Measurements from ENCODE around the gene IFI30.

- TF ChIP-seq CTCF (conservative IDR thresholded peaks at IDR 0.05 in 1 of 2, IDR thresholded peaks at IDR 0.05 in 1 of 2; ENCODE audit: extremely low read depth in 1 of 2, insufficient read depth in 1 of 2, low read depth in 1 of 2, low read length in 2 of 2) (no peak), EZH2 (IDR thresholded peaks at IDR 0.05; ENCODE audit: borderline replicate concordance, low read length) (no peak)
These were observed 49.8 kb upstream of the IFI30 start for GRCh38 chr19:18123819-18124218.
